K562 (cell line): Measurements from ENCODE around the gene EEF1AKMT1. TPM values are rescaled to one million over a fixed set of nuclear protein-coding genes. Genes with fewer than 3 reads are reported as not detected.

ENCODE experiments used
- BACH1 ChIP-seq: fragments of 200-800 bp; sonication (Bioruptor generic); IDR thresholded peaks from 2 replicates; pipeline ENCODE4 v1.6.1; 2016; ENCODE audit warnings: missing genetic modification characterization, missing compliant biosample characterization
- CBX1 ChIP-seq: sonication (generic); IDR thresholded peaks from 2 replicates; pipeline ENCODE4 v1.6.1; 2016; ENCODE audit warnings: antibody characterized with exemption, low read depth, mild to moderate bottlenecking
- CC2D1A ChIP-seq: fragments of 450-650 bp; IDR thresholded peaks from 2 replicates; pipeline ENCODE4 v1.6.1; 2017; ENCODE audit warnings: mild to moderate bottlenecking
- DDX20 ChIP-seq: fragments of 450-650 bp; IDR thresholded peaks from 2 replicates; pipeline ENCODE4 v1.6.1; 2016; ENCODE audit warnings: missing genetic modification characterization, low read depth, mild to moderate bottlenecking, missing compliant biosample characterization, moderate library complexity
- IFI16 ChIP-seq: fragments of 250-450 bp; sonication (Bioruptor Pico); IDR thresholded peaks from 2 replicates; pipeline ENCODE4 v2.1.2; 2022; ENCODE audit warnings: mild to moderate bottlenecking, inconsistent platforms
- KLF1 ChIP-seq: fragments of 450-650 bp; IDR thresholded peaks from 2 replicates; pipeline ENCODE4 v1.6.1; 2016; ENCODE audit warnings: missing genetic modification characterization, missing compliant biosample characterization
- KLF16 ChIP-seq: IDR thresholded peaks from 2 replicates; pipeline ENCODE4 v1.6.1; 2016; ENCODE audit warnings: antibody characterized with exemption
- SIX5 ChIP-seq, 2 experiments: IDR thresholded peaks; 2 replicates each; pipeline ENCODE4 v1.6.1; 2011; ENCODE audit warnings: low read length in 2 of 2, borderline replicate concordance in 1 of 2, low read depth in 1 of 2, mild to moderate bottlenecking in 1 of 2, moderate library complexity in 1 of 2; ENCODE audit not compliant: insufficient read depth in 1 of 2
- TCF7 ChIP-seq: sonication (generic); IDR thresholded peaks from 2 replicates; pipeline ENCODE4 v1.6.1; 2016; ENCODE audit warnings: antibody characterized with exemption, borderline replicate concordance
- polyA plus RNA-seq, 8 experiments: library from polyadenylated mRNA; depleted of rRNA in 4 of 8; stranded (reverse) in 5 of 8; unstranded in 3 of 8; fragments of >200 nt; fragmentation: Nextera tagmentation in 2 of 8; fragmentation: Illumina TruSeq in 1 of 8; extraction: Ambion mirVana in 2 of 8; extraction: Trizol in 1 of 8; gene quantifications; 2 replicates each; pipeline versions ENCODE4 v1.2.1 to v1.2.3, GENCODE V29; 2011 to 2014; ENCODE audit warnings: inconsistent platforms in 1 of 8, missing spikeins in 1 of 8
- total RNA-seq, 7 experiments: library from RNA; depleted of rRNA in 6 of 7; stranded (reverse); fragments of >200 nt in 6 of 7; fragmentation: Illumina TruSeq in 2 of 7; extraction: Trizol in 2 of 7; gene quantifications; 2 replicates each; pipeline versions ENCODE4 v1.2.1 to v1.2.3, GENCODE V29; 2011 to 2021; ENCODE audit warnings: low replicate concordance in 1 of 7
- TF ChIP-seq, protein P1 (sequence below): fragments of 200-400 bp; formaldehyde crosslinking; IDR thresholded peaks from 2 replicates; pipeline ENCODE4 v1.6.1; 2017; ENCODE audit warnings: mild to moderate bottlenecking, low read depth, low read length, moderate library complexity
- TF ChIP-seq, protein P2 (sequence below): fragments of 200-800 bp; sonication (Bioruptor generic); IDR thresholded peaks from 2 replicates; pipeline ENCODE4 v1.6.1; 2017; ENCODE audit warnings: missing genetic modification characterization, missing compliant biosample characterization
- TF ChIP-seq, protein P3 (sequence below): fragments of 200-800 bp; sonication (Bioruptor generic); IDR thresholded peaks from 2 replicates; pipeline ENCODE4 v1.6.1; 2017; ENCODE audit warnings: missing genetic modification characterization, missing compliant biosample characterization
- TF ChIP-seq, protein P4 (sequence below): fragments of 150-350 bp; IDR thresholded peaks from 2 replicates; pipeline ENCODE4 v1.6.1; 2014; ENCODE audit warnings: low read depth, mild to moderate bottlenecking, low read length, borderline replicate concordance
- TF ChIP-seq, protein P5 (sequence below): fragments of 150-350 bp; conservative IDR thresholded peaks from 2 replicates; pipeline ENCODE4 v1.6.1; 2014; ENCODE audit warnings: low read length

The EEF1AKMT1 gene
- total and polyA plus RNA-seq, 9 of the 15 experiments (the other 6 are each of a cell fraction or from before 2014, with no cell fraction given), result 5.3 to 36.3 (median 7.9) TPM

DNA sequence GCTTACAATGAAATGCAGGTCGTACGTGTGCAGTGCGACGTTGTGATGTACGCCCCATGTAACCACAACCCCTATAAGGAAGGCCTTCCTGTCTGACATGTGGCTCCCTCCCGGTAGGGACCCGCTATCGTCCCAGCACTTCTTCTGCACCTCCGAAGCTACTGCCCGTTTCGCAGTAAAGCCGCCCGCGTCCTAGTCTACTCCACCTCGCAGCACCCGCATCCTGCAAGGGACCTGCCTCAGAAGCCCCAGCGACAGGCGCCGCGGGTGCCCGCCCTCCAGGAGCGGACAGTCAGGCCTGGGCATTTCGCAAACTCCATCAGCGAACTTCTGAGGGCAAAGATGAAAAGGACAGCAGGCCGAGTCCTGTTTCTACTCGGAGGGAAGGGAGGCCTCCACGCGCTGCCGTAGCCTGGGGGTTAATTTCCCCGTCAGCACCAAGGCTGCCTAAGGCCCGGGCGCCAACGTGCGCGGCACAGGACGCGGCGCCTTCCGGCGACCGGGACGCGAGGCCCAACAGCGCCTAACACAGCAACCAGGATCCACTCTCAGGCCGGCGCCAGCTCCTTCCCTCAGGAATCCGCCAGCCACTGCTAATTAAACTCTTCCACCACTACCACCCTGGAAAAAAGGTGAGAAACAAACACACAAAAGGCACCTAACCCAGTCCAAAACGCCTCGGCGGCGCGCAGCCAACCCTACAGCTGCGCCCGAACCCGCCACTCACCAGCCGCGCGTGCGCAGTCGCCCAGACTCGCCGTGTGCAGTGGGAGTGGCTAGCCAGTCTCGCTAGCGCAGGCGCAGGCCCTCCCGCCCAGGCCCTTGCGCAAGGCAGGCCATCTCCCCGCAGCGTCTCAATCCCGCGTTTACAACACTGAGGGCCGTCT is at the start of gene EEF1AKMT1 (continued):
- TF ChIP-seq KLF16, result no peak
- TF ChIP-seq DDX20 (tag), result no peak
- TF ChIP-seq SIX5 (IDR thresholded peaks at IDR 0.05; ENCODE audit: borderline replicate concordance in 1 of 2, insufficient read depth in 1 of 2, low read depth in 1 of 2, low read length in 2 of 2), result no peak
- no peak for TF ChIP-seq CC2D1A
- no peak for TF ChIP-seq IFI16 (CRISPR knock-in tag)
- TF ChIP-seq, protein P1, sequence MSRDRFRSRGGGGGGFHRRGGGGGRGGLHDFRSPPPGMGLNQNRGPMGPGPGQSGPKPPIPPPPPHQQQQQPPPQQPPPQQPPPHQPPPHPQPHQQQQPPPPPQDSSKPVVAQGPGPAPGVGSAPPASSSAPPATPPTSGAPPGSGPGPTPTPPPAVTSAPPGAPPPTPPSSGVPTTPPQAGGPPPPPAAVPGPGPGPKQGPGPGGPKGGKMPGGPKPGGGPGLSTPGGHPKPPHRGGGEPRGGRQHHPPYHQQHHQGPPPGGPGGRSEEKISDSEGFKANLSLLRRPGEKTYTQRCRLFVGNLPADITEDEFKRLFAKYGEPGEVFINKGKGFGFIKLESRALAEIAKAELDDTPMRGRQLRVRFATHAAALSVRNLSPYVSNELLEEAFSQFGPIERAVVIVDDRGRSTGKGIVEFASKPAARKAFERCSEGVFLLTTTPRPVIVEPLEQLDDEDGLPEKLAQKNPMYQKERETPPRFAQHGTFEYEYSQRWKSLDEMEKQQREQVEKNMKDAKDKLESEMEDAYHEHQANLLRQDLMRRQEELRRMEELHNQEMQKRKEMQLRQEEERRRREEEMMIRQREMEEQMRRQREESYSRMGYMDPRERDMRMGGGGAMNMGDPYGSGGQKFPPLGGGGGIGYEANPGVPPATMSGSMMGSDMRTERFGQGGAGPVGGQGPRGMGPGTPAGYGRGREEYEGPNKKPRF, result no peak
- TF ChIP-seq, protein P2, sequence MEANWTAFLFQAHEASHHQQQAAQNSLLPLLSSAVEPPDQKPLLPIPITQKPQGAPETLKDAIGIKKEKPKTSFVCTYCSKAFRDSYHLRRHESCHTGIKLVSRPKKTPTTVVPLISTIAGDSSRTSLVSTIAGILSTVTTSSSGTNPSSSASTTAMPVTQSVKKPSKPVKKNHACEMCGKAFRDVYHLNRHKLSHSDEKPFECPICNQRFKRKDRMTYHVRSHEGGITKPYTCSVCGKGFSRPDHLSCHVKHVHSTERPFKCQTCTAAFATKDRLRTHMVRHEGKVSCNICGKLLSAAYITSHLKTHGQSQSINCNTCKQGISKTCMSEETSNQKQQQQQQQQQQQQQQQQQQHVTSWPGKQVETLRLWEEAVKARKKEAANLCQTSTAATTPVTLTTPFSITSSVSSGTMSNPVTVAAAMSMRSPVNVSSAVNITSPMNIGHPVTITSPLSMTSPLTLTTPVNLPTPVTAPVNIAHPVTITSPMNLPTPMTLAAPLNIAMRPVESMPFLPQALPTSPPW (CRISPR knock-in tag), result no peak
- TF ChIP-seq, protein P3, sequence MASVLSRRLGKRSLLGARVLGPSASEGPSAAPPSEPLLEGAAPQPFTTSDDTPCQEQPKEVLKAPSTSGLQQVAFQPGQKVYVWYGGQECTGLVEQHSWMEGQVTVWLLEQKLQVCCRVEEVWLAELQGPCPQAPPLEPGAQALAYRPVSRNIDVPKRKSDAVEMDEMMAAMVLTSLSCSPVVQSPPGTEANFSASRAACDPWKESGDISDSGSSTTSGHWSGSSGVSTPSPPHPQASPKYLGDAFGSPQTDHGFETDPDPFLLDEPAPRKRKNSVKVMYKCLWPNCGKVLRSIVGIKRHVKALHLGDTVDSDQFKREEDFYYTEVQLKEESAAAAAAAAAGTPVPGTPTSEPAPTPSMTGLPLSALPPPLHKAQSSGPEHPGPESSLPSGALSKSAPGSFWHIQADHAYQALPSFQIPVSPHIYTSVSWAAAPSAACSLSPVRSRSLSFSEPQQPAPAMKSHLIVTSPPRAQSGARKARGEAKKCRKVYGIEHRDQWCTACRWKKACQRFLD (CRISPR knock-in tag), result no peak
- no peak for TF ChIP-seq BACH1
- TF ChIP-seq TCF7, result no peak
- TF ChIP-seq, protein P4, sequence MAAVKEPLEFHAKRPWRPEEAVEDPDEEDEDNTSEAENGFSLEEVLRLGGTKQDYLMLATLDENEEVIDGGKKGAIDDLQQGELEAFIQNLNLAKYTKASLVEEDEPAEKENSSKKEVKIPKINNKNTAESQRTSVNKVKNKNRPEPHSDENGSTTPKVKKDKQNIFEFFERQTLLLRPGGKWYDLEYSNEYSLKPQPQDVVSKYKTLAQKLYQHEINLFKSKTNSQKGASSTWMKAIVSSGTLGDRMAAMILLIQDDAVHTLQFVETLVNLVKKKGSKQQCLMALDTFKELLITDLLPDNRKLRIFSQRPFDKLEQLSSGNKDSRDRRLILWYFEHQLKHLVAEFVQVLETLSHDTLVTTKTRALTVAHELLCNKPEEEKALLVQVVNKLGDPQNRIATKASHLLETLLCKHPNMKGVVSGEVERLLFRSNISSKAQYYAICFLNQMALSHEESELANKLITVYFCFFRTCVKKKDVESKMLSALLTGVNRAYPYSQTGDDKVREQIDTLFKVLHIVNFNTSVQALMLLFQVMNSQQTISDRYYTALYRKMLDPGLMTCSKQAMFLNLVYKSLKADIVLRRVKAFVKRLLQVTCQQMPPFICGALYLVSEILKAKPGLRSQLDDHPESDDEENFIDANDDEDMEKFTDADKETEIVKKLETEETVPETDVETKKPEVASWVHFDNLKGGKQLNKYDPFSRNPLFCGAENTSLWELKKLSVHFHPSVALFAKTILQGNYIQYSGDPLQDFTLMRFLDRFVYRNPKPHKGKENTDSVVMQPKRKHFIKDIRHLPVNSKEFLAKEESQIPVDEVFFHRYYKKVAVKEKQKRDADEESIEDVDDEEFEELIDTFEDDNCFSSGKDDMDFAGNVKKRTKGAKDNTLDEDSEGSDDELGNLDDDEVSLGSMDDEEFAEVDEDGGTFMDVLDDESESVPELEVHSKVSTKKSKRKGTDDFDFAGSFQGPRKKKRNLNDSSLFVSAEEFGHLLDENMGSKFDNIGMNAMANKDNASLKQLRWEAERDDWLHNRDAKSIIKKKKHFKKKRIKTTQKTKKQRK, result no peak
- no peak for TF ChIP-seq CBX1
- TF ChIP-seq KLF1, result no peak
- TF ChIP-seq, protein P5, sequence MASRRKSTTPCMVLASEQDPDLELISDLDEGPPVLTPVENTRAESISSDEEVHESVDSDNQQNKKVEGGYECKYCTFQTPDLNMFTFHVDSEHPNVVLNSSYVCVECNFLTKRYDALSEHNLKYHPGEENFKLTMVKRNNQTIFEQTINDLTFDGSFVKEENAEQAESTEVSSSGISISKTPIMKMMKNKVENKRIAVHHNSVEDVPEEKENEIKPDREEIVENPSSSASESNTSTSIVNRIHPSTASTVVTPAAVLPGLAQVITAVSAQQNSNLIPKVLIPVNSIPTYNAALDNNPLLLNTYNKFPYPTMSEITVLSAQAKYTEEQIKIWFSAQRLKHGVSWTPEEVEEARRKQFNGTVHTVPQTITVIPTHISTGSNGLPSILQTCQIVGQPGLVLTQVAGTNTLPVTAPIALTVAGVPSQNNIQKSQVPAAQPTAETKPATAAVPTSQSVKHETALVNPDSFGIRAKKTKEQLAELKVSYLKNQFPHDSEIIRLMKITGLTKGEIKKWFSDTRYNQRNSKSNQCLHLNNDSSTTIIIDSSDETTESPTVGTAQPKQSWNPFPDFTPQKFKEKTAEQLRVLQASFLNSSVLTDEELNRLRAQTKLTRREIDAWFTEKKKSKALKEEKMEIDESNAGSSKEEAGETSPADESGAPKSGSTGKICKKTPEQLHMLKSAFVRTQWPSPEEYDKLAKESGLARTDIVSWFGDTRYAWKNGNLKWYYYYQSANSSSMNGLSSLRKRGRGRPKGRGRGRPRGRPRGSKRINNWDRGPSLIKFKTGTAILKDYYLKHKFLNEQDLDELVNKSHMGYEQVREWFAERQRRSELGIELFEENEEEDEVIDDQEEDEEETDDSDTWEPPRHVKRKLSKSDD, result no peak
